Measurements from ENCODE around the gene EEF1G.

DNA sequence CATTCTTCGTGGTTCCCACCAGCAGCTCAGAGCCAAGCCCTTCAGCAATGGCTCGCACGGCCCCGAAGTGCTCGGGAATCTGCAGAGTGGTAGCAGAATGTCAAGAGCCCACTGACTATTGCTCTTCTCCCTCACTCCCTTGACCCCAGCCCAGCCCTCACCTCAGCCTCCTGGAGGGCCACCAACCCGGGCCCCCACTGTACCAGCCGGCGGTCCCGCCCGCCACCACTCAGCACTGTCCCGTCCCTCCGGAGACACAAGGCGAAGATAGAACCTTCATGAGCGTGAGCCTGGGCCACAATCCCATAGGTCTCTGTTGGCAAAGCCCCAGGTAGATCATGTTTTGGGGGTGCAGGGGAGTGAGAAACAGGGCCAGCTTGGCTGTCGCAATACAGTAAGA lies 32.2 kb upstream of the EEF1G start:
- TF ChIP-seq, protein P1, sequence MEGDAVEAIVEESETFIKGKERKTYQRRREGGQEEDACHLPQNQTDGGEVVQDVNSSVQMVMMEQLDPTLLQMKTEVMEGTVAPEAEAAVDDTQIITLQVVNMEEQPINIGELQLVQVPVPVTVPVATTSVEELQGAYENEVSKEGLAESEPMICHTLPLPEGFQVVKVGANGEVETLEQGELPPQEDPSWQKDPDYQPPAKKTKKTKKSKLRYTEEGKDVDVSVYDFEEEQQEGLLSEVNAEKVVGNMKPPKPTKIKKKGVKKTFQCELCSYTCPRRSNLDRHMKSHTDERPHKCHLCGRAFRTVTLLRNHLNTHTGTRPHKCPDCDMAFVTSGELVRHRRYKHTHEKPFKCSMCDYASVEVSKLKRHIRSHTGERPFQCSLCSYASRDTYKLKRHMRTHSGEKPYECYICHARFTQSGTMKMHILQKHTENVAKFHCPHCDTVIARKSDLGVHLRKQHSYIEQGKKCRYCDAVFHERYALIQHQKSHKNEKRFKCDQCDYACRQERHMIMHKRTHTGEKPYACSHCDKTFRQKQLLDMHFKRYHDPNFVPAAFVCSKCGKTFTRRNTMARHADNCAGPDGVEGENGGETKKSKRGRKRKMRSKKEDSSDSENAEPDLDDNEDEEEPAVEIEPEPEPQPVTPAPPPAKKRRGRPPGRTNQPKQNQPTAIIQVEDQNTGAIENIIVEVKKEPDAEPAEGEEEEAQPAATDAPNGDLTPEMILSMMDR (IDR thresholded peaks at IDR 0.05), result no peak
- no peak for TF ChIP-seq POLR2AphosphoS5 (IDR thresholded peaks at IDR 0.05)
- no peak for TF ChIP-seq POLR2A (IDR thresholded peaks at IDR 0.05)

Measured in transverse colon (tissue), 4 donors.